ENCODE data around the gene EPHA7.

Gene EPHA7

DNA sequence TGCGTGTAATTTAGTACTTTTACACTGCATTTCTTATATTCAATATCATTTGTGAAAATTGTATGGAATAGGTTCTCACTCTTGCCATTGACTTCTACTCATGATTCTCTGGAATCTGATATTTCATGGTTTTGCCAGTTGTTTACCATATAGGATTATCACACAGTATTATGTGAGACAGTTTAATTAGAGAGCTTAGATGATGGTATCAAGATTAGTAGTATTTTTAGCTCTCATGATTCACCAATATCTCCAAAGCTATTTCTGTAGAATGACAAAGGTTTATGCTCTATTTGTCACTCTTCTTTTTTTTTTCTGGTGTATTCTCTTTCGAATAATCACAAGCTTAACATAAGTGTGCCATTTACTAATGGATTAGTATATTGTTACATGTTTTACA lies 45.9 kb downstream of the EPHA7 start:
- H3K27ac ChIP-seq (ENCODE audit: low read depth, low read length): no peak overlapping the region
- TF ChIP-seq EZH2phosphoT487 (IDR thresholded peaks at IDR 0.05; ENCODE audit: borderline replicate concordance, low read length): no peak
- TF ChIP-seq, protein P1, sequence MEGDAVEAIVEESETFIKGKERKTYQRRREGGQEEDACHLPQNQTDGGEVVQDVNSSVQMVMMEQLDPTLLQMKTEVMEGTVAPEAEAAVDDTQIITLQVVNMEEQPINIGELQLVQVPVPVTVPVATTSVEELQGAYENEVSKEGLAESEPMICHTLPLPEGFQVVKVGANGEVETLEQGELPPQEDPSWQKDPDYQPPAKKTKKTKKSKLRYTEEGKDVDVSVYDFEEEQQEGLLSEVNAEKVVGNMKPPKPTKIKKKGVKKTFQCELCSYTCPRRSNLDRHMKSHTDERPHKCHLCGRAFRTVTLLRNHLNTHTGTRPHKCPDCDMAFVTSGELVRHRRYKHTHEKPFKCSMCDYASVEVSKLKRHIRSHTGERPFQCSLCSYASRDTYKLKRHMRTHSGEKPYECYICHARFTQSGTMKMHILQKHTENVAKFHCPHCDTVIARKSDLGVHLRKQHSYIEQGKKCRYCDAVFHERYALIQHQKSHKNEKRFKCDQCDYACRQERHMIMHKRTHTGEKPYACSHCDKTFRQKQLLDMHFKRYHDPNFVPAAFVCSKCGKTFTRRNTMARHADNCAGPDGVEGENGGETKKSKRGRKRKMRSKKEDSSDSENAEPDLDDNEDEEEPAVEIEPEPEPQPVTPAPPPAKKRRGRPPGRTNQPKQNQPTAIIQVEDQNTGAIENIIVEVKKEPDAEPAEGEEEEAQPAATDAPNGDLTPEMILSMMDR (IDR thresholded peaks at IDR 0.05; ENCODE audit: low read depth, low read length, poor library complexity, severe bottlenecking): no peak
- H3K9me2 ChIP-seq (replicated peaks; ENCODE audit: control insufficient read depth, low read length): no peaks in the 10 kb centered on the region
- H3K4me1 ChIP-seq (ENCODE audit: control insufficient read depth, low read length): no peaks in the 10 kb centered on the region
- H3F3A ChIP-seq (ENCODE audit: control insufficient read depth, insufficient read depth): no peaks in the 10 kb centered on the region
- no peaks in the 10 kb centered on the region for H3K9me3 ChIP-seq (ENCODE audit: control insufficient read depth, insufficient read depth, low read length)
- H3K36me3 ChIP-seq (ENCODE audit: control insufficient read depth, low read length): no peaks in the 10 kb centered on the region
- no peak overlapping the region for H3K4me2 ChIP-seq (ENCODE audit: low read length)
- no peak overlapping the region for H3K4me3 ChIP-seq (ENCODE audit: low read length)
- no peaks in the 10 kb centered on the region for H3K79me2 ChIP-seq (ENCODE audit: control insufficient read depth, low read length)
- H4K20me1 ChIP-seq (ENCODE audit: control insufficient read depth, insufficient read depth, low read depth, low read length): no peaks in the 10 kb centered on the region
- no peaks in the 10 kb centered on the region for H3K27me3 ChIP-seq (ENCODE audit: control insufficient read depth, low read length)

DNA sequence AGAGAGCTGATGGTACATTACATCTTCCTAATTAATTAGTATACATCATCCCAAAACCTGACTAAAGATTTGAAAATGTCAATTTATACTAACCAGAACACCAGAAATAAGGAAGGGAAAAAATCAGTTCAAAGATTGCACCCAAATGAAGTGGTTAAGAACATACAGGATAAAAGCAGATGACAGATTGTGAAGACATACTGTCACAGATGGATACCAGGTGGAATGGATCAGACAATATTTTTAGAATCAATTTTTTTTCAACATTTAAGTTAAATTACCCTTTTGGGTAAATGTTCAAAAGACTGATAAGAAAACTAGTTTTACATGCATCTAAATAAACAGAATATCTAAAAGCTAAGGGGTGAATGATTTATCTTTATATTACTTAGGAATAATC lies 47.6 kb downstream of the EPHA7 start:
- no peaks in the 10 kb centered on the region for H4K20me1 ChIP-seq (ENCODE audit: control insufficient read depth, insufficient read depth, low read depth, low read length)
- H3K9me3 ChIP-seq (ENCODE audit: control insufficient read depth, insufficient read depth, low read length): no peaks in the 10 kb centered on the region

DNA sequence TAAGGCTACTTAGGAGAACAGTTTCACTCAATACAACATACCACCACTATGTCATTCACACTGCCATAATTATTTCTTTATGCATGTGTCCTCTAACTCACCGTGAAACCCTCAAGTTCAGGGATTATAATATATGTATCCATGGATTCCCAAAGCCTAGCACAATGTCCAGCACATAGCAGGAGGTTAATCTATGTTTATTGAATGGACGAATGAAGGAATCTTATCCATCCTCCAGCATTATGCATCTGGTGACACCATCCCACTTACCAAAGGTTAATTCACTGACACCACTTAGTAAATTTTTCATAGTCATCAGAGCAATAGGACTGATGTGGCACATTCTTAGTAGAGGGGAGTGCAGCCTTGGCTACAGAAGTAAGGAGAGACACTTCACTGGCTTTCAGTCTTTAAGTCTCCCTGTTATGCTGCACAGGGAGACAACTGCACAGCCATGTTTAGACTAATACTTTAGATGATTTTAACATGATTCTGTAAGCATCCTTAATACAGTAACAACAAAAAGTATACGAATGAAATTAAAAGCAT lies 49.7 kb downstream of the EPHA7 start:
- H3K9me2 ChIP-seq (replicated peaks; ENCODE audit: control insufficient read depth, low read length): no peaks in the 10 kb centered on the region
- no peaks in the 10 kb centered on the region for H3K4me1 ChIP-seq (ENCODE audit: control insufficient read depth, low read length)
- no peaks in the 10 kb centered on the region for H3K27me3 ChIP-seq (ENCODE audit: control insufficient read depth, low read length)
- no peak overlapping the region for H3K4me2 ChIP-seq (ENCODE audit: low read length)
- TF ChIP-seq, protein P1 (IDR thresholded peaks at IDR 0.05; ENCODE audit: low read depth, low read length, poor library complexity, severe bottlenecking): no peak
- no peak for TF ChIP-seq EZH2phosphoT487 (IDR thresholded peaks at IDR 0.05; ENCODE audit: borderline replicate concordance, low read length)
- no peak overlapping the region for H3K27ac ChIP-seq (ENCODE audit: low read depth, low read length)
- no peaks in the 10 kb centered on the region for H3F3A ChIP-seq (ENCODE audit: control insufficient read depth, insufficient read depth)
- H3K79me2 ChIP-seq (ENCODE audit: control insufficient read depth, low read length): no peaks in the 10 kb centered on the region
- no peaks in the 10 kb centered on the region for H4K20me1 ChIP-seq (ENCODE audit: control insufficient read depth, insufficient read depth, low read depth, low read length)
- no peaks in the 10 kb centered on the region for H3K9me3 ChIP-seq (ENCODE audit: control insufficient read depth, insufficient read depth, low read length)
- no peak overlapping the region for H3K4me3 ChIP-seq (ENCODE audit: low read length)
- no peaks in the 10 kb centered on the region for H3K36me3 ChIP-seq (ENCODE audit: control insufficient read depth, low read length)

More for the DNA sequence above, 47.6 kb downstream of the EPHA7 start:
- H3K4me2 ChIP-seq (ENCODE audit: low read length): no peak overlapping the region
- H3F3A ChIP-seq (ENCODE audit: control insufficient read depth, insufficient read depth): no peaks in the 10 kb centered on the region
- no peaks in the 10 kb centered on the region for H3K9me2 ChIP-seq (replicated peaks; ENCODE audit: control insufficient read depth, low read length)
- H3K79me2 ChIP-seq (ENCODE audit: control insufficient read depth, low read length): no peaks in the 10 kb centered on the region
- H3K36me3 ChIP-seq (ENCODE audit: control insufficient read depth, low read length): no peaks in the 10 kb centered on the region
- no peak for TF ChIP-seq EZH2phosphoT487 (IDR thresholded peaks at IDR 0.05; ENCODE audit: borderline replicate concordance, low read length)
- TF ChIP-seq, protein P1 (IDR thresholded peaks at IDR 0.05; ENCODE audit: low read depth, low read length, poor library complexity, severe bottlenecking): no peak
- H3K27ac ChIP-seq (ENCODE audit: low read depth, low read length): no peak overlapping the region
- H3K4me1 ChIP-seq (ENCODE audit: control insufficient read depth, low read length): no peaks in the 10 kb centered on the region
- H3K27me3 ChIP-seq (ENCODE audit: control insufficient read depth, low read length): no peaks in the 10 kb centered on the region
- no peak overlapping the region for H3K4me3 ChIP-seq (ENCODE audit: low read length)

Measured in DOHH2 (cell line).